ENCODE measurements around the gene DARS1.

DNA sequence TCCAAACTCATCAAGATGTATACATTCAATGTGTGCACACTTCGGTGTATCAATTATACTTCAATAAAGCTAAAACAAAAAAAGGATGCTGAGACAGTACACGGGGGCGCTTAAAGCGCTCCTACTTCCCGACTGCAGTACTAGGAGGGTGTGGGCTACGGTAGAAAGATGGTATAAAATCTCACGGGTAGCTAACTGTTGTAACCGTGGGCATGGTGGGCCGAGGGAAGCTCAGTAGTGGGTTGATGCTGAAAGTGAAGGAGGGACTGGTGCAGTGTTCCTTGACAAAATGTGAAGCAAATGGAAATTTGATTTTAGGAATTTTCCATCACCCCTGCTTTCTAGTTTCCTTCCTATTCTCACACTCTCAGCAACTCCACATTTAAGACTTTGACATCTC is 42.6 kb upstream of the DARS1 start:
- no peak for TF ChIP-seq POLR2AphosphoS5 (IDR thresholded peaks at IDR 0.05)
- TF ChIP-seq, protein P1, sequence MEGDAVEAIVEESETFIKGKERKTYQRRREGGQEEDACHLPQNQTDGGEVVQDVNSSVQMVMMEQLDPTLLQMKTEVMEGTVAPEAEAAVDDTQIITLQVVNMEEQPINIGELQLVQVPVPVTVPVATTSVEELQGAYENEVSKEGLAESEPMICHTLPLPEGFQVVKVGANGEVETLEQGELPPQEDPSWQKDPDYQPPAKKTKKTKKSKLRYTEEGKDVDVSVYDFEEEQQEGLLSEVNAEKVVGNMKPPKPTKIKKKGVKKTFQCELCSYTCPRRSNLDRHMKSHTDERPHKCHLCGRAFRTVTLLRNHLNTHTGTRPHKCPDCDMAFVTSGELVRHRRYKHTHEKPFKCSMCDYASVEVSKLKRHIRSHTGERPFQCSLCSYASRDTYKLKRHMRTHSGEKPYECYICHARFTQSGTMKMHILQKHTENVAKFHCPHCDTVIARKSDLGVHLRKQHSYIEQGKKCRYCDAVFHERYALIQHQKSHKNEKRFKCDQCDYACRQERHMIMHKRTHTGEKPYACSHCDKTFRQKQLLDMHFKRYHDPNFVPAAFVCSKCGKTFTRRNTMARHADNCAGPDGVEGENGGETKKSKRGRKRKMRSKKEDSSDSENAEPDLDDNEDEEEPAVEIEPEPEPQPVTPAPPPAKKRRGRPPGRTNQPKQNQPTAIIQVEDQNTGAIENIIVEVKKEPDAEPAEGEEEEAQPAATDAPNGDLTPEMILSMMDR (IDR thresholded peaks at IDR 0.05 in 8 of 11, conservative IDR thresholded peaks at IDR 0.05 in 3 of 11): no peak
